Activated gamma-delta T cell (primary cell): ENCODE measurements around the gene PLXNA4.

Experiments used
- DNase-seq: peaks from one replicate; lab custom pipeline; 2025; lab: John Stamatoyannopoulos, UW

Gene PLXNA4

GRCh38 chr7:132469681-132470080, 106.6 kb downstream of the PLXNA4 start:
- DNase-seq = no peak

- no peak for DNase-seq
Observed at GRCh38 chr7:132469264-132469663, 107.0 kb downstream of the PLXNA4 start.

GRCh38 chr7:132466367-132466766, 109.9 kb downstream of the PLXNA4 start:
- no peak for DNase-seq

- no peak for DNase-seq
Observed at GRCh38 chr7:132465516-132465915, 110.8 kb downstream of the PLXNA4 start.

GRCh38 chr7:132464740-132465139, 111.5 kb downstream of the PLXNA4 start:
- no peak for DNase-seq

- DNase-seq = no peak
Observed at GRCh38 chr7:132463922-132464321, 112.3 kb downstream of the PLXNA4 start.

- no peak for DNase-seq
Observed at GRCh38 chr7:132462478-132462877, 113.8 kb downstream of the PLXNA4 start.

GRCh38 chr7:132461032-132461592, 115.2 kb downstream of the PLXNA4 start:
- DNase-seq = no peak

GRCh38 chr7:132458729-132459128, 117.5 kb downstream of the PLXNA4 start:
- no peak for DNase-seq

- DNase-seq = no peak
Observed at GRCh38 chr7:132457658-132458057, 118.6 kb downstream of the PLXNA4 start.

GRCh38 chr7:132456418-132456817, 119.9 kb downstream of the PLXNA4 start:
- DNase-seq = no peak

- no peak for DNase-seq
Observed at GRCh38 chr7:132455378-132455777, 120.9 kb downstream of the PLXNA4 start.

- DNase-seq = no peak
Observed at GRCh38 chr7:132453826-132454225, 122.4 kb downstream of the PLXNA4 start.

- no peak for DNase-seq
Observed at GRCh38 chr7:132451161-132451560, 125.1 kb downstream of the PLXNA4 start.

GRCh38 chr7:132450696-132451095, 125.6 kb downstream of the PLXNA4 start:
- no peak for DNase-seq

GRCh38 chr7:132450188-132450587, 126.1 kb downstream of the PLXNA4 start:
- DNase-seq = no peak

GRCh38 chr7:132446666-132447278, 129.5 kb downstream of the PLXNA4 start:
- DNase-seq = no peak

GRCh38 chr7:132446260-132446659, 130.0 kb downstream of the PLXNA4 start:
- no peak for DNase-seq

- no peak for DNase-seq
Observed at GRCh38 chr7:132443761-132444520, 132.3 kb downstream of the PLXNA4 start.

- no peak for DNase-seq
Observed at GRCh38 chr7:132441935-132442334, 134.3 kb downstream of the PLXNA4 start.

- no peak for DNase-seq
Observed at GRCh38 chr7:132440151-132440550, 136.1 kb downstream of the PLXNA4 start.

GRCh38 chr7:132438926-132439325, 137.3 kb downstream of the PLXNA4 start:
- no peak for DNase-seq

GRCh38 chr7:132437730-132438129, 138.5 kb downstream of the PLXNA4 start:
- no peak for DNase-seq
